Measurements from ENCODE around the gene RAD9B.
A peak's percentile ranks its signal among the peaks of the same experiment; 100 is the strongest.
"Not testable (repeated sequence)": the region's sequence is repeated elsewhere in the genome, so short reads cannot be mapped to it uniquely, and the experiment has no call there.

The RAD9B gene

DNA sequence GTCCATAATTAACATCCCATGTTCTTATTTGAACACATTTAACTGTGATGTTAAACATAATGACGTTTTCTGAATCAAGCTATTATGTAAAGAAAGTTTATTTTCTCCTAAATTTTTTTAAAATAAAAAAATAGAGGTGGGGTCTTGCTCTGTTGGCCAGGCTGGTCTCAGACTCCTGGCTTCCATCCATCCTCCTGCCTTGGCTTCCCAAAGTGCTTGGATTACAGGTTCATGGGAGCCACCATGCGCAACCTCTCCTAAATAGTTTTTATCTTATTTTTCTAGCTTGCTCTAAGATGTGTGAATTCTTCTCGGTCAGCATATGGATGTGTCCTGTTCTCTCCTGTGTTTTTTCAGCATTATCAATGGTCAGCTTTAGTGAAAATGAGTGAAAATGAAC lies 3.2 kb downstream of the RAD9B start:
- Mint-ChIP-seq H3K4me3 (no peak overlapping the region), H3K27me3 (peaks cover 3% of the 10 kb centered on the region), H3K36me3 (ENCODE audit: low read depth) (peaks cover 14% of the 10 kb centered on the region), H3K27ac (no peak overlapping the region), H3K9me3 (peaks cover 9% of the 10 kb centered on the region), H3K4me1 (peaks cover 24% of the 10 kb centered on the region)
- no peak for ATAC-seq
- DNase-seq = no peak

DNA sequence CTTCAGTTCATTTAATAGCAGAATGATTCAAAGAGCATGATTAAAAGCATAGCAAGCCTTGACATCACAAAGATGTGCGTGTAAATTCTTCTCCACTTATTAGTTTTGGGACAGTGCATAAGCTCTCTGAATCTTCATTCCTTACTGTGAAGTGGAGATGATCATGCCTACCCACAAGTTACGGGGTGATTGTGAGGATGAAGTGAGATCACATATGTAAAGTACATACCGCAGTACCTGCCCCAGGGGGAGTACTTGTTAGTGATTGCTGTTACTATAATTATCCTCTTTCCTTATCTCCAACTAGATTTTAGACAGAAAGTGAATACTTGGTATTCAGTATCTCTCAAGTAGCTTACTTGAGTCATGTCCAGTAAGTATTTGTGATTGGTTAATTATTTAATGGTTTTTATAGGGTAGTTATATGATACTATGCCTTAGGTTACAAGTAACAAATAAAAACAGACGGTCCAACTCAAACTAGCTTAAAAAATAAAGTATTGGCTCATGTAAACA lies 6.0 kb downstream of the RAD9B start:
- no peaks in the 10 kb centered on the region for H3K9me3 Mint-ChIP-seq

DNA sequence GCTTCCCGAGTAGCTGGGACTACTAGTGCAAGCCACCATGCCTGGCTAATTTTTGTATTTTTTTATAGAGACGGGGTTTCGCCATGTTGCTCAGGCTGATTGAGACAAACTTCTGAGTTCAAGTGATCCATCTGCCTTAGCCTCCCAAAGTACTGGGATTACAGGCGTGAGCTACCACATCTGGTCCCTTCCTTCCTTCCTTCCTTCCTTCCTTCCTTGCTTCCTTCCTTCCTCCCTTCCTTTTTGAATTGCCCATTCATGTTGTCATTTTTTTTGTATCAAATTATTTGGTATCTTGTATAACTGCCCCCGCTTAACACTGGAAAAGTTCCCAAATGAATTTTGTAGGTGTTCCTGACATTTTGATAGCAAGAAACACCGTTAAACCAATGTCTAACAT lies 11.7 kb downstream of the RAD9B start:
- no peak overlapping the region for H3K4me3 Mint-ChIP-seq
- H3K27me3 Mint-ChIP-seq = peaks cover 2% of the 10 kb centered on the region
- H3K36me3 Mint-ChIP-seq (ENCODE audit: low read depth) = no peaks in the 10 kb centered on the region
- no peaks in the 10 kb centered on the region for H3K9me3 Mint-ChIP-seq
- DNase-seq (no peak), ATAC-seq (no peak)
- no peak overlapping the region for H3K27ac Mint-ChIP-seq
- no peaks in the 10 kb centered on the region for H3K4me1 Mint-ChIP-seq

More for the DNA sequence above, 6.0 kb downstream of the RAD9B start:
- DNase-seq (no peak), ATAC-seq (no peak)
- Mint-ChIP-seq H3K27me3 (no peaks in the 10 kb centered on the region), H3K27ac (no peak overlapping the region), H3K4me1 (peaks cover 4% of the 10 kb centered on the region), H3K36me3 (ENCODE audit: low read depth) (no peaks in the 10 kb centered on the region), H3K4me3 (no peak overlapping the region)

DNA sequence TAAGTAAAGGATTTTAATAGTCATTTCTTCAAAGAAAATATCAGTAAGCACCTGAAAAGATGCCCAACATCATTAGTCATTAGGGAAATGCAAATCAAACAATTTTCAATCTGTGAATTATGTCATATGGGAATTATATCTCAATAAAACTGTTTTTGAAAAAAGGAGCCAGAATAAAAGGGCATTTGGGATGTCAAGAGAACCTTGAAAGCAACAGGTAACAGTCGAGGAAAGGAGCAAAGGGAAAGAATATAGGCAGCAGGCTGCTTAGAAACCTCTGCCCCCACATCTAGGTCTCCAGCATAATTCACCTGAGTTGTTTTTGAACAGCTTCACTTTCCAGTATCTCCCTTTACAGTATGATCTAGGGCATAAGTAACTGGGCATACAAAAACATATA lies 12.2 kb downstream of the RAD9B start:
- DNase-seq (no peak), ATAC-seq (no peak)
- H3K27ac Mint-ChIP-seq = no peak overlapping the region
- H3K36me3 Mint-ChIP-seq (ENCODE audit: low read depth) = no peaks in the 10 kb centered on the region
- no peaks in the 10 kb centered on the region for H3K4me1 Mint-ChIP-seq
- H3K27me3 Mint-ChIP-seq = peaks cover 2% of the 10 kb centered on the region
- H3K9me3 Mint-ChIP-seq = no peaks in the 10 kb centered on the region
- H3K4me3 Mint-ChIP-seq = no peak overlapping the region

DNA sequence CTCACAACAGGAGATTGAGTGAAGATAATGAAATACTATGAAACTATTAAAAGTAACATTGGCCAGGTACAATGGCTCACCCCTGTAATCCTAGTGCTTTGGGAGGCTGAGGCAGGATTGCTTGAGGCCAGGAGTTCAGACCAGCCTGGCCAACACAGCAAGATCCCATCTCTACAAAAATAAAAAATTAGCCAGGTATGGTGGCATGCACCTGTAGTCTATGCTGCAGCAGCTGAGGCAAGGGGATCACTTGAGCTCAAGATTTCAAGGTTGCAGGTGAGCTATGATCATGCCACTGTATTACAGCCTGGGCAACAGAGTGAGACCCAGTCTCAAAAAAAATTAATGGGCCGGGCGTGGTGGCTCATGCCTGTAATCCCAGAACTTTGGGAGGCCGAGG lies 14.9 kb downstream of the RAD9B start:
- Mint-ChIP-seq H3K9me3 (no peaks in the 10 kb centered on the region), H3K27me3 (peaks cover 2% of the 10 kb centered on the region), H3K4me1 (peaks cover 1% of the 10 kb centered on the region), H3K4me3 (no peak overlapping the region), H3K27ac (no peak overlapping the region), H3K36me3 (ENCODE audit: low read depth) (no peaks in the 10 kb centered on the region)
- DNase-seq (no peak), ATAC-seq (no peak)

DNA sequence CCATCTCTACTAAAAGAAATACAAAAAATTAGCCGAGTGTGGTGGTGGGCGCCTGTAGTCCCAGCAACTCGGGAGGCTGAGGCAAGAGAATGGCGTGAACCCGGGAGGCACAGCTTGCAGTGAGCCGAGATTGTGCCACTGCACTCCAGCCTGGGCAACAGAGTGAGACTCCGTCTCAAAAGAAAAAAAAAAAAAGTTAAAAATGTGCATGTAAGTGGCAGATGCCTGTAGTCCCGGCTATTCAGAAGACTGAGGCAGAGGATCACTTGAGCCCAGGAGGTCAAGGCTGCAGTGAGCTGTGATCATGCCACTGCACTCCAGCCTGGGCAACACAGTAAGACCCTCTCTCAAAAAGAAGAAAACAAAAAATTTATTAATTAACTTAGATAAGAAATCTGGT lies 15.9 kb downstream of the RAD9B start:
- H3K27ac Mint-ChIP-seq; H3K36me3 Mint-ChIP-seq (ENCODE audit: low read depth); ATAC-seq; H3K27me3 Mint-ChIP-seq; DNase-seq; H3K9me3 Mint-ChIP-seq; H3K4me3 Mint-ChIP-seq; H3K4me1 Mint-ChIP-seq: not testable (repeated sequence)

DNA sequence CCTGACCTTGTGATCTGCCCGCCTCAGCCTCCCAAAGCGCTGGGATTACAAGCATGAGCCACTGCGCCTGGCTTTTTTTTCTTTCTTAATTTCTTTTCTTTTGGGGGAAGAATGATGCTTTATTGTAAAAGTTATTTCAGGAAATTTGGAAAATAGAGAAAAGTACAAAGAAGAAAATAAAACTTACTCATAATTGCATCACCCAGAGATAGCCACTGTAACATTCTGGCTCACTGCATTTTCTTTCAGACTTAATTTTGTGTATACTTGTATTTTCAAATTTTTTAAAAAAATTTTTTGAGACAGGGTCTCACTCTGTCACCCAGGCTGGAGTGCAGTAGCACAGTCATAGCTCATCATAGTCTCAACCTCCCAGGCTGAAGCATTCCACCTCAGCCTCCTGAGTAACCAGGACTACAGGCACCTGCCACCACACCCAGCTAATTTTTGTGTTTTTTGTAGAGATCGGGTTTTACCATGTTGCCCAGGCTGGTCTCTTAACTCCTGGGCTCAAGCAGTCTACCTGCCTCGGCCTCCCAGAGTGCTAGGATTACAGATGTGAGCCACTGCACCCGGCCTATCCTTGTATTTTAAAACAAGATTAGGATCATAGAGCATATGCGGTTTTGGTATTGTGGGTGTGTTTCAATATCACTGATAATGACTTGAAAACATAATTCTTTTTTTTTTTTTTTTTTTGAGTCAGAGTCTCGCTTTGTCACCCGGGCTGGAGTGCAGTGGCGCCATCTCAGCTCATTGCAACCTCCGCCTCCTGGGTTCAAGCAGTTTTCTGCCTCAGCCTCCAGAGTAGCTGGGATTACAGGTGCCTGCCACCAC lies 19.0 kb downstream of the RAD9B start:
- ATAC-seq = peak; percentile 54
- not testable (repeated sequence) for H3K27me3 Mint-ChIP-seq; DNase-seq; H3K4me3 Mint-ChIP-seq; H3K27ac Mint-ChIP-seq; H3K9me3 Mint-ChIP-seq; H3K36me3 Mint-ChIP-seq (ENCODE audit: low read depth); H3K4me1 Mint-ChIP-seq

DNA sequence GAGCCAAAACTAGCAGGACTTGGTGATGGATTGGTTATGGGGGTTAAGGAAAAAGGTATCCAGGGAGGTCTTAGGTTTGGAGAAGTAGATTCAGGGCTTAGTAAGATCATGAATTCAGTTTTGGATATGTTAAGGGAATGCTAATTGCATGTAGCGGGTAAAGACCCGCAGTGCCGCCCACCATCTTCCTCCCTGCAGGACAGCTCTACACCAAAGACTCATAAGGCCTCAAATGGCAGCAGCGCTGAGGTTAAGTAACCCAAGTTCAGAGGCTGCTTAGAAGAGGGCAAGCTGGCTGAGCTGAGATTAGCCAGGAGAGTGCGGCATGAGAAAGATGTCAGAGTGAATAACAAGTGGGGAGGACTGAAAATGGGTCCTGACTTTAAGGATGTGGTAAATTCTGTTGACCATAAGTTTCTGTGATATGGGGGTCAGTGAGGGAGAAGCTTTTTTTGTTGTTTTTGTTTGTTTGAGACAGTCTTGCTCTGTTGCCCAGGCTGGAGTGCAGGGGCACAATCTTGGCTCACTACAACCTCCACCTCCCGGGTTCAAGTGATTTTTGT lies 26.2 kb downstream of the RAD9B start:
- no peak for DNase-seq

DNA sequence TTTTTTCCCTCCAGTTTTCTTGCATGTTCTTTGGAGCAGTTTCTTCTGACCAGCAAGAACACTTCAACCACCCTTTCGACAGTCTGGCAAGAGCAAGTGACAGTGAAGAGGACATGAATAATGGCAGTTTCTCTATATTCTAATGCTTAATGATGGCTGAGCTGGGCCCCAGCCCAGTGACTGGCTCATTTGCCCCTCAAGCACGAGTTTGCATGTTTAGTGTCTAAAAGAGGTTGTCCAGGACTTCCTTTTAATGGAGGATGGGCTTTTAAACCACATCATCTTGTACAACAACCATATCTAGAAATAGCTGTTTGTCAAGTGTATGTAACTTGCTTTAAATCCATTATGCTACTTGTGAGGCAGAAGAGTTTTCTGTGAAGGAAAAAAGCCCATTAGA lies 28.4 kb downstream of the RAD9B start:
- no peaks in the 10 kb centered on the region for H3K27me3 Mint-ChIP-seq
- H3K9me3 Mint-ChIP-seq = no peaks in the 10 kb centered on the region
- peaks cover 44% of the 10 kb centered on the region for H3K36me3 Mint-ChIP-seq (ENCODE audit: low read depth)
- DNase-seq = no peak
- H3K4me1 Mint-ChIP-seq = peaks cover 46% of the 10 kb centered on the region
- H3K27ac Mint-ChIP-seq = no peak overlapping the region
- no peak for ATAC-seq
- no peak overlapping the region for H3K4me3 Mint-ChIP-seq

More for the DNA sequence above, 26.2 kb downstream of the RAD9B start:
- Mint-ChIP-seq H3K4me3 (no peak overlapping the region), H3K9me3 (no peaks in the 10 kb centered on the region), H3K27me3 (no peaks in the 10 kb centered on the region), H3K27ac (no peak overlapping the region), H3K36me3 (ENCODE audit: low read depth) (peaks cover 30% of the 10 kb centered on the region), H3K4me1 (peaks cover 32% of the 10 kb centered on the region)
- ATAC-seq = no peak

DNA sequence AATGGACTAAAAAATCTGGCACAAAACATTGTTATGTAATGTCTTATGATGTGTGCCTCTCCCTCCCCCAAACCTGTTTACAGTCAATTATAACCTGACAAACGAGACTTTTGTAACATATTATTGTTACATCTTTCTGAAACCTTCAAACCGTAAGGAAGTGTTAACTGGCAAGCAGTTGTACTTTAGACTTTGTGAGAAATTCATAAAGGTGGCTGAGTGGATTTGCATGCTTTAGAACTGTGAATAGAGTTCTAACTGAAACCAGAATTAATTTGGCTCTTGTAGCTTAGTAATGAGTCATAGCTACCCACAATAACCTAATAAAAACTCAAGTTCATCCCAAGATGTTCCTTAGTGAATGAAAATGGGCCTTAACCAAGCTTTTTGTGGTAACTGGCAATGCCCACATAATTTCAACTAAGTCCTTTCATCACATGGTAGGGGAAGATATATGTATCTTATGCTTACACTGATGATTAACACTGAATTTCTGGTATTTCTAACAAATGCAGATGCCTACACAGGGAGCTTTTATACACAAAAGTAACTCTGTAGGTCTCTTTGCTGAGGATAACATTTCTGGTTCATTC lies 29.7 kb downstream of the RAD9B start:
- Mint-ChIP-seq H3K4me3 (peak overlapping the region; percentile 1), H3K27me3 (no peaks in the 10 kb centered on the region), H3K36me3 (ENCODE audit: low read depth) (peaks cover 50% of the 10 kb centered on the region), H3K27ac (peak overlapping the region; percentile 33), H3K9me3 (no peaks in the 10 kb centered on the region), H3K4me1 (peaks cover 50% of the 10 kb centered on the region)
- ATAC-seq (peak; percentile 74), DNase-seq (no peak)

DNA sequence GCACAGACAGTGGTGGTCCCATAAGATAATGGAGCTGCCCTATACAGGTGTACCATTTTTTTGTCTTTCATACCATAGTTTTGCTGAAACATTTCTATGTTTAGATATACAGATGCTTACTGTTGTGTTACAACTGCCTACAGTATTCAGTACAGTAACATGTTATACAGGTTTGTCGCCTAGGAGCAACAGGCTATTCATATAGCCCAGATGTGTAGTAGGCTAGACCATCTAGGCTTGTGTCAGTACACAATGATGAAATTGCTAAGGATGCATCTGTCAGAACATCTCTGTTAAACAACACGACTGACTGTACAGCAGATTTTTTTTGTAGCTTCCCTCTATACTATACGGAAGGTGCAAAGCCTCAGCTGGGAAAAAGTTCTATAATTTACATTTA lies 30.5 kb downstream of the RAD9B start:
- Mint-ChIP-seq H3K9me3 (no peaks in the 10 kb centered on the region), H3K27me3 (no peaks in the 10 kb centered on the region), H3K27ac (no peak overlapping the region), H3K4me3 (no peak overlapping the region), H3K36me3 (ENCODE audit: low read depth) (peaks cover 56% of the 10 kb centered on the region), H3K4me1 (peaks cover 50% of the 10 kb centered on the region)
- DNase-seq (no peak), ATAC-seq (no peak)

DNA sequence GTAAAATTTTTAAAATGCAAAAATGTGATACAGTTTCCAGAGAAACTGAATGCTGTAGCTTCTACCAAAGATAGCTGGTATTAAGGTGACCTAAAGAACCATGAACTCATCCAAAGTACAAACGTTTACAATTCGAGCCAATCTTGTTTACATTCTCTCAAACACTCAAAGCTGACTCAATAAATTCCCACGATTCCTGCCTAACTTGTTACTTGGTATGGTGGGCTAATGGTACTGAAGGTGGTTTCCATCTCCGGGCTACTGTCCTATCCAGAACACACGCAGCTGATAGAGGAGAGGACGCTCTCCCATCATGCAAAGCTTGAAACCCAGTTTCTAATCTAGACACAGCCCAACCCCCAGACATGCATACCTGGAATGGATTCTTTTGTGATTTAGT lies 31.5 kb downstream of the RAD9B start:
- DNase-seq = no peak

DNA sequence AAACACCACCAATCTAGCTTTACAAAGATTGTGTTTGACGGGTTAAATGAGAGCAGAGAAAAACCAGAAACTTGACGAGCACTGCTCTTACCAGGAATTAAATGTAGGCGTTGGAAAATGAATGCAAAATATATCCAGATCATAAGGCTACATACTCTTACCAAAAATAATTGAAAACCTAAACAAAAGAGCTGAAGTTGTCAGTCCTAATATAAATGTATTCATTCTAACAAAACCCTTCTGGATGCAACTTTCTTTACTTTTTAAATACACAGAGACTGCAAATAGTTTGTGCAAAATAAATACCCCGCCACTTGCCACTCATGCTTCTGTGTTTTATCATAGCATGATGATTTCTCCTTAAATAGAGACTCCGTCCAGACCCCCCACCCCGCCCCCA lies 32.7 kb downstream of the RAD9B start:
- H3K27me3 Mint-ChIP-seq = no peaks in the 10 kb centered on the region
- peaks cover 67% of the 10 kb centered on the region for H3K36me3 Mint-ChIP-seq (ENCODE audit: low read depth)
- ATAC-seq (no peak), DNase-seq (no peak)
- no peaks in the 10 kb centered on the region for H3K9me3 Mint-ChIP-seq
- H3K4me3 Mint-ChIP-seq = no peak overlapping the region
- peak overlapping the region; percentile 55 for H3K27ac Mint-ChIP-seq
- peaks cover 49% of the 10 kb centered on the region for H3K4me1 Mint-ChIP-seq

More for the DNA sequence above, 31.5 kb downstream of the RAD9B start:
- Mint-ChIP-seq H3K27ac (no peak overlapping the region), H3K4me1 (peaks cover 53% of the 10 kb centered on the region), H3K4me3 (no peak overlapping the region), H3K27me3 (no peaks in the 10 kb centered on the region), H3K9me3 (no peaks in the 10 kb centered on the region), H3K36me3 (ENCODE audit: low read depth) (peaks cover 60% of the 10 kb centered on the region)
- no peak for ATAC-seq

DNA sequence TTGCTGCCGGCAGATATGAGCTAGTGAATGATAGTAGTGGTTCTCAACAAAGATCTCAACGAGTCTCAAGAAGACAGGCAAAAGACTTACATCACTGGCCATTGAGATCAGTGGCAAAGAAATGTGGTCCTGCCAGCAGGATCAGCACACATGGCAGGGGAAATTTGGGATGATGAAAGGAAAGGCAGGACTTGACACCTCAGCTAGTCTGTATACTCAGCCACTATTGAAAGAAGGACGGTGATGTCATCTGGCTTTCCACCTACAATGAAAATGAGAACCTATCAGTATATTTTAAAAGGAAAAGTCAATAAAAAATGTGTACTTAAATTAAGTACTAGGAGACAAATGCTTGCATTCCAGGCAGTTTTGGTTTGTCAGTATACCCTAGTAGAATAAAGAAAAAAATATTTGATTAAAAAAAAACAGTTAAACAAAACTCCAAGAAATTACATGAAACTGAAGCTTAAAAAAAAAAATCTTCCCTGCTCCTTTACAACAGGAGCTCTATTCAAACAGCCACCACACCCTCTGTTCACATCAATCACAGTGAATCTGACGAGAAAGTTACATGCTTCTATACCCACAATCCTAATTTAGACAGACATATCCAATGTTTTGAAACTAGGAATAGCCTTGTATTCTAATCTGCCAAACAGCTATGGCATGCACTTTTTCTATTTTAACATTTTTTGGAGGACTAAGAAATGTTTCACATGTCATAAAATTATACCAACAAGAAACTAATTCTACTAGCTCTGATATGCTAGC lies 34.9 kb downstream of the RAD9B start:
- Mint-ChIP-seq H3K27me3 (no peaks in the 10 kb centered on the region), H3K4me3 (no peak overlapping the region), H3K9me3 (no peaks in the 10 kb centered on the region), H3K4me1 (peaks cover 34% of the 10 kb centered on the region), H3K27ac (peak overlapping the region; percentile 51), H3K36me3 (ENCODE audit: low read depth) (peaks cover 53% of the 10 kb centered on the region)
- ATAC-seq (no peak), DNase-seq (no peak)
